ENCODE measurements around the gene CHRNG. TPM values are rescaled to one million over a fixed set of nuclear protein-coding genes. Genes with fewer than 3 reads are reported as not detected.

The CHRNG gene
- total RNA-seq, 2 experiments from 2014 or later, result not detected

GRCh38 chr2:232573042-232573441 lies 33.5 kb downstream of the CHRNG start:
- H3K27me3 Mint-ChIP-seq, result no peaks in the 10 kb centered on the region
- ATAC-seq (no peak), DNase-seq (no peak)
- no peaks in the 10 kb centered on the region for H3K4me1 Mint-ChIP-seq
- H3K4me3 Mint-ChIP-seq, result no peak overlapping the region
- peaks cover 37% of the 10 kb centered on the region for H3K36me3 Mint-ChIP-seq (ENCODE audit: low read depth)
- ChIA-PET POLR2A (no interaction called here), CTCF (no interaction called here)
- H3K27ac Mint-ChIP-seq, result no peak overlapping the region
- no peaks in the 10 kb centered on the region for H3K9me3 Mint-ChIP-seq (ENCODE audit: low read depth)
- intact Hi-C loops (cut with DNase I, micrococcal nuclease), result no loop called here

- POLR2A ChIA-PET, result no interaction called here
- Mint-ChIP-seq H3K36me3 (ENCODE audit: low read depth) (peaks cover 29% of the 10 kb centered on the region), H3K9me3 (ENCODE audit: low read depth) (no peaks in the 10 kb centered on the region), H3K4me3 (no peak overlapping the region), H3K4me1 (no peaks in the 10 kb centered on the region), H3K27me3 (no peaks in the 10 kb centered on the region), H3K27ac (no peak overlapping the region)
- no peak for DNase-seq
- no peak for ATAC-seq
- CTCF ChIA-PET, result no interaction called here
- intact Hi-C loops (cut with DNase I, micrococcal nuclease), result no loop called here
Measured at GRCh38 chr2:232573771-232574435, 34.4 kb downstream of the CHRNG start.

GRCh38 chr2:232574674-232575403 lies 35.3 kb downstream of the CHRNG start:
- no peaks in the 10 kb centered on the region for H3K4me1 Mint-ChIP-seq
- no peak overlapping the region for H3K27ac Mint-ChIP-seq
- ATAC-seq, result no peak
- POLR2A ChIA-PET, result no interaction called here
- no peak overlapping the region for H3K4me3 Mint-ChIP-seq
- H3K27me3 Mint-ChIP-seq, result no peaks in the 10 kb centered on the region
- peaks cover 20% of the 10 kb centered on the region for H3K36me3 Mint-ChIP-seq (ENCODE audit: low read depth)
- intact Hi-C loops (cut with DNase I, micrococcal nuclease), result no loop called here
- no peak for DNase-seq
- H3K9me3 Mint-ChIP-seq (ENCODE audit: low read depth), result no peaks in the 10 kb centered on the region
- CTCF ChIA-PET, result no interaction called here

GRCh38 chr2:232575404-232575746 lies 35.9 kb downstream of the CHRNG start:
- DNase-seq (no peak), ATAC-seq (no peak)
- Mint-ChIP-seq H3K4me1 (peaks cover 5% of the 10 kb centered on the region), H3K9me3 (ENCODE audit: low read depth) (no peaks in the 10 kb centered on the region), H3K36me3 (ENCODE audit: low read depth) (peaks cover 24% of the 10 kb centered on the region), H3K4me3 (no peak overlapping the region), H3K27me3 (no peaks in the 10 kb centered on the region), H3K27ac (no peak overlapping the region)
- POLR2A ChIA-PET, result no interaction called here
- intact Hi-C loops (cut with DNase I, micrococcal nuclease), result no loop called here
- CTCF ChIA-PET, result no interaction called here

GRCh38 chr2:232576995-232577394 lies 37.5 kb downstream of the CHRNG start:
- Mint-ChIP-seq H3K27me3 (no peaks in the 10 kb centered on the region), H3K9me3 (ENCODE audit: low read depth) (no peaks in the 10 kb centered on the region), H3K4me3 (no peak overlapping the region), H3K36me3 (ENCODE audit: low read depth) (peaks cover 35% of the 10 kb centered on the region), H3K4me1 (peaks cover 8% of the 10 kb centered on the region), H3K27ac (no peak overlapping the region)
- DNase-seq (no peak), ATAC-seq (no peak)
- ChIA-PET CTCF (interaction anchor here (0.8 kb wide), 1 partner anchor 13 kb away, joined by 5 read pairs; no protein-coding TSS in a partner anchor), POLR2A (no interaction called here)
- intact Hi-C loops (cut with DNase I, micrococcal nuclease), result no loop called here

- H3K27ac Mint-ChIP-seq, result no peak overlapping the region
Measured at GRCh38 chr2:232577841-232578240, 38.3 kb downstream of the CHRNG start.

GRCh38 chr2:232578626-232579025 lies 39.1 kb downstream of the CHRNG start:
- Mint-ChIP-seq H3K27ac (no peak overlapping the region), H3K4me1 (peaks cover 8% of the 10 kb centered on the region), H3K36me3 (ENCODE audit: low read depth) (peaks cover 50% of the 10 kb centered on the region), H3K27me3 (no peaks in the 10 kb centered on the region), H3K4me3 (no peak overlapping the region), H3K9me3 (ENCODE audit: low read depth) (peaks cover 4% of the 10 kb centered on the region)
- ATAC-seq (no peak), DNase-seq (no peak)
- ChIA-PET POLR2A (no interaction called here), CTCF (interaction anchor here (0.6 to 1.5 kb wide), 4 partner anchors 13 to 173 kb away, joined by 3 to 5 read pairs (median 4); partner anchors contain the start of genes EIF4E2 and TIGD1)
- intact Hi-C loops (cut with DNase I, micrococcal nuclease), result no loop called here

More at GRCh38 chr2:232577841-232578240, 38.3 kb downstream of the CHRNG start:
- POLR2A ChIA-PET, result no interaction called here
- intact Hi-C loops (cut with DNase I, micrococcal nuclease), result no loop called here
- H3K4me3 Mint-ChIP-seq, result no peak overlapping the region
- DNase-seq (no peak), ATAC-seq (no peak)
- peaks cover 43% of the 10 kb centered on the region for H3K36me3 Mint-ChIP-seq (ENCODE audit: low read depth)
- H3K9me3 Mint-ChIP-seq (ENCODE audit: low read depth), result no peaks in the 10 kb centered on the region
- CTCF ChIA-PET, result interaction anchor here (0.8 kb wide), 1 partner anchor 14 kb away, joined by 5 read pairs; no protein-coding TSS in a partner anchor
- no peaks in the 10 kb centered on the region for H3K27me3 Mint-ChIP-seq
- peaks cover 8% of the 10 kb centered on the region for H3K4me1 Mint-ChIP-seq

- intact Hi-C loops (cut with DNase I, micrococcal nuclease), result no loop called here
- Mint-ChIP-seq H3K4me3 (no peak overlapping the region), H3K27me3 (no peaks in the 10 kb centered on the region), H3K36me3 (ENCODE audit: low read depth) (peaks cover 47% of the 10 kb centered on the region), H3K9me3 (ENCODE audit: low read depth) (peaks cover 4% of the 10 kb centered on the region), H3K27ac (no peak overlapping the region), H3K4me1 (peaks cover 8% of the 10 kb centered on the region)
- CTCF ChIA-PET, result interaction anchor here (1.0 kb wide), 1 partner anchor 26 kb away, joined by 3 read pairs; no protein-coding TSS in a partner anchor
- POLR2A ChIA-PET, result no interaction called here
- no peak for DNase-seq
- ATAC-seq, result no peak
Measured at GRCh38 chr2:232580648-232580981, 41.1 kb downstream of the CHRNG start.

- peaks cover 4% of the 10 kb centered on the region for H3K9me3 Mint-ChIP-seq (ENCODE audit: low read depth)
- no peak overlapping the region for H3K4me3 Mint-ChIP-seq
- peaks cover 8% of the 10 kb centered on the region for H3K4me1 Mint-ChIP-seq
- ChIA-PET CTCF (interaction anchor here (0.6 to 1.1 kb wide), 3 partner anchors 9 to 141 kb away, joined by 3 read pairs; no protein-coding TSS in a partner anchor), POLR2A (no interaction called here)
- no peak overlapping the region for H3K27ac Mint-ChIP-seq
- intact Hi-C loops (cut with DNase I, micrococcal nuclease), result no loop called here
- H3K36me3 Mint-ChIP-seq (ENCODE audit: low read depth), result peaks cover 44% of the 10 kb centered on the region
- DNase-seq (no peak), ATAC-seq (no peak)
- H3K27me3 Mint-ChIP-seq, result no peaks in the 10 kb centered on the region
Measured at GRCh38 chr2:232581725-232582124, 42.2 kb downstream of the CHRNG start.

GRCh38 chr2:232584238-232584637 lies 44.7 kb downstream of the CHRNG start:
- DNase-seq (no peak), ATAC-seq (no peak)
- intact Hi-C loops (cut with DNase I, micrococcal nuclease), result no loop called here
- ChIA-PET CTCF (interaction anchor here (2.4 kb wide), 1 partner anchor 15 kb away, joined by 8 read pairs; no protein-coding TSS in a partner anchor), POLR2A (no interaction called here)
- Mint-ChIP-seq H3K27me3 (no peaks in the 10 kb centered on the region), H3K27ac (no peak overlapping the region), H3K4me3 (no peak overlapping the region), H3K4me1 (peaks cover 8% of the 10 kb centered on the region), H3K36me3 (ENCODE audit: low read depth) (peaks cover 39% of the 10 kb centered on the region), H3K9me3 (ENCODE audit: low read depth) (peaks cover 4% of the 10 kb centered on the region)

- no peaks in the 10 kb centered on the region for H3K27me3 Mint-ChIP-seq
- CTCF ChIA-PET, result no interaction called here
- H3K4me1 Mint-ChIP-seq, result no peaks in the 10 kb centered on the region
- H3K9me3 Mint-ChIP-seq (ENCODE audit: low read depth), result peaks cover 4% of the 10 kb centered on the region
- no peak for ATAC-seq
- POLR2A ChIA-PET, result no interaction called here
- peaks cover 21% of the 10 kb centered on the region for H3K36me3 Mint-ChIP-seq (ENCODE audit: low read depth)
- intact Hi-C loops (cut with DNase I, micrococcal nuclease), result no loop called here
- no peak overlapping the region for H3K4me3 Mint-ChIP-seq
- H3K27ac Mint-ChIP-seq, result no peak overlapping the region
- no peak for DNase-seq
Measured at GRCh38 chr2:232586943-232587505, 47.5 kb downstream of the CHRNG start.

- Mint-ChIP-seq H3K36me3 (ENCODE audit: low read depth) (peaks cover 17% of the 10 kb centered on the region), H3K27me3 (no peaks in the 10 kb centered on the region), H3K4me1 (no peaks in the 10 kb centered on the region), H3K27ac (no peak overlapping the region), H3K9me3 (ENCODE audit: low read depth) (peaks cover 4% of the 10 kb centered on the region), H3K4me3 (no peak overlapping the region)
- DNase-seq, result no peak
- no peak for ATAC-seq
- ChIA-PET POLR2A (no interaction called here), CTCF (no interaction called here)
- intact Hi-C loops (cut with DNase I, micrococcal nuclease), result no loop called here
Measured at GRCh38 chr2:232587512-232587911, 48.0 kb downstream of the CHRNG start.
